ENCODE measurements around the gene QRFP.

GRCh38 chr9:130897105-130897751, 616 bp upstream of the QRFP start:
- TF ChIP-seq MAX (IDR thresholded peaks at IDR 0.05) (no peak), RAD21 (IDR thresholded peaks at IDR 0.05; ENCODE audit: low read depth) (no peak), YY1 (IDR thresholded peaks at IDR 0.05; ENCODE audit: low read depth) (no peak), REST (IDR thresholded peaks at IDR 0.05; ENCODE audit: low read depth) (no peak), CEBPB (IDR thresholded peaks at IDR 0.05) (no peak), EP300 (IDR thresholded peaks at IDR 0.05; ENCODE audit: borderline replicate concordance) (no peak), TAF1 (IDR thresholded peaks at IDR 0.05; ENCODE audit: low read depth) (no peak)
